ENCODE results near the gene HOXC12.

The HOXC12 gene

DNA sequence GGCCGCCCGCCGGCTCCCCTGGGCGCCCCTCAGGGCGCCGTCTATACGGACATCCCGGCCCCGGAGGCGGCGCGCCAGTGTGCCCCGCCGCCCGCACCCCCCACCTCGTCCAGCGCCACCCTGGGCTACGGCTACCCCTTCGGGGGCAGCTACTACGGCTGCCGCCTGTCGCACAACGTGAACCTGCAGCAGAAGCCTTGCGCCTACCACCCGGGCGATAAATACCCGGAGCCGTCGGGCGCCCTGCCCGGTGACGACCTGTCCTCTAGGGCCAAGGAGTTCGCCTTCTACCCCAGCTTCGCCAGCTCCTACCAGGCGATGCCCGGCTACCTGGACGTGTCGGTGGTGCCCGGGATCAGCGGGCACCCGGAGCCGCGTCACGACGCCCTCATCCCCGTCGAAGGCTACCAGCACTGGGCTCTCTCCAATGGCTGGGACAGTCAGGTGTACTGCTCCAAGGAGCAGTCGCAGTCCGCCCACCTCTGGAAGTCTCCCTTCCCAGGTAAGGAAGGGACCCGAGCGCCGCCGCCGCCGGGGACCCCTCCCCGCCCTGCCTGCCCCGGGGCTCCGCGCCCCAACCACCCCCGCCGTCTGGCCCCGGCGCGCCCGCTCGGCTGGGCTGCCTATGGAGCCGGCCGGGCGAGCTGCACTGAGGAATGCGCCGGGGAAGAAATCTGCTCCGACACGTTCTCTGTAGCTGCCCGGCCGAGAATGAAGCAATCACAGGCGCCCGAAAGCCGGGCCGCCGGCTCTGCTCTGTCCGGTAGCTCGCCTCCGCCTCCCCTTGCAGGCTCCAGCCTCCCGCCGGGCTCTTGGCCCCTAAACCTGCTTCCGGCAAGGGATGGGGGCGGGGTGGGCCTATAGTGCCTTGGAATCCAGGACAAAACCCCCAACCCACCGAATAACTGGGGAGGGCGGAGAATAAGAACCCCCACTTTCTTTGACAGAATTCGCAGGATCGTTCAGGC is 15.3 kb upstream of the HOXC12 start:
- peak; percentile 23; the same call in 1 of the 3 replicates for ATAC-seq
- TF ChIP-seq, protein P1, sequence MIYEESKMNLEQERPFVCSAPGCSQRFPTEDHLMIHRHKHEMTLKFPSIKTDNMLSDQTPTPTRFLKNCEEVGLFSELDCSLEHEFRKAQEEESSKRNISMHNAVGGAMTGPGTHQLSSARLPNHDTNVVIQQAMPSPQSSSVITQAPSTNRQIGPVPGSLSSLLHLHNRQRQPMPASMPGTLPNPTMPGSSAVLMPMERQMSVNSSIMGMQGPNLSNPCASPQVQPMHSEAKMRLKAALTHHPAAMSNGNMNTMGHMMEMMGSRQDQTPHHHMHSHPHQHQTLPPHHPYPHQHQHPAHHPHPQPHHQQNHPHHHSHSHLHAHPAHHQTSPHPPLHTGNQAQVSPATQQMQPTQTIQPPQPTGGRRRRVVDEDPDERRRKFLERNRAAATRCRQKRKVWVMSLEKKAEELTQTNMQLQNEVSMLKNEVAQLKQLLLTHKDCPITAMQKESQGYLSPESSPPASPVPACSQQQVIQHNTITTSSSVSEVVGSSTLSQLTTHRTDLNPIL (CRISPR knock-in tag; IDR thresholded peaks at IDR 0.05; ENCODE audit: low read depth) = no peak
- TF ChIP-seq SNAI2 (CRISPR knock-in tag; IDR thresholded peaks at IDR 0.05) = no peak
- TF ChIP-seq ZC3H10 (CRISPR knock-in tag; IDR thresholded peaks at IDR 0.05) = no peak
- no peak for TF ChIP-seq ZFP30 (CRISPR knock-in tag; IDR thresholded peaks at IDR 0.05)
- TF ChIP-seq CSDC2 (CRISPR knock-in tag; IDR thresholded peaks at IDR 0.05) = no peak
- no peak for TF ChIP-seq OSR1 (CRISPR knock-in tag; IDR thresholded peaks at IDR 0.05)
- no peak for TF ChIP-seq TOX (CRISPR knock-in tag; IDR thresholded peaks at IDR 0.05; ENCODE audit: borderline replicate concordance)
- TF ChIP-seq, protein P2, sequence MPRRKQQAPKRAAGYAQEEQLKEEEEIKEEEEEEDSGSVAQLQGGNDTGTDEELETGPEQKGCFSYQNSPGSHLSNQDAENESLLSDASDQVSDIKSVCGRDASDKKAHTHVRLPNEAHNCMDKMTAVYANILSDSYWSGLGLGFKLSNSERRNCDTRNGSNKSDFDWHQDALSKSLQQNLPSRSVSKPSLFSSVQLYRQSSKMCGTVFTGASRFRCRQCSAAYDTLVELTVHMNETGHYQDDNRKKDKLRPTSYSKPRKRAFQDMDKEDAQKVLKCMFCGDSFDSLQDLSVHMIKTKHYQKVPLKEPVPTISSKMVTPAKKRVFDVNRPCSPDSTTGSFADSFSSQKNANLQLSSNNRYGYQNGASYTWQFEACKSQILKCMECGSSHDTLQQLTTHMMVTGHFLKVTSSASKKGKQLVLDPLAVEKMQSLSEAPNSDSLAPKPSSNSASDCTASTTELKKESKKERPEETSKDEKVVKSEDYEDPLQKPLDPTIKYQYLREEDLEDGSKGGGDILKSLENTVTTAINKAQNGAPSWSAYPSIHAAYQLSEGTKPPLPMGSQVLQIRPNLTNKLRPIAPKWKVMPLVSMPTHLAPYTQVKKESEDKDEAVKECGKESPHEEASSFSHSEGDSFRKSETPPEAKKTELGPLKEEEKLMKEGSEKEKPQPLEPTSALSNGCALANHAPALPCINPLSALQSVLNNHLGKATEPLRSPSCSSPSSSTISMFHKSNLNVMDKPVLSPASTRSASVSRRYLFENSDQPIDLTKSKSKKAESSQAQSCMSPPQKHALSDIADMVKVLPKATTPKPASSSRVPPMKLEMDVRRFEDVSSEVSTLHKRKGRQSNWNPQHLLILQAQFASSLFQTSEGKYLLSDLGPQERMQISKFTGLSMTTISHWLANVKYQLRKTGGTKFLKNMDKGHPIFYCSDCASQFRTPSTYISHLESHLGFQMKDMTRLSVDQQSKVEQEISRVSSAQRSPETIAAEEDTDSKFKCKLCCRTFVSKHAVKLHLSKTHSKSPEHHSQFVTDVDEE (CRISPR knock-in tag; IDR thresholded peaks at IDR 0.05) = no peak
- no peak for TF ChIP-seq TCF4 (CRISPR knock-in tag; IDR thresholded peaks at IDR 0.05; ENCODE audit: borderline replicate concordance)

DNA sequence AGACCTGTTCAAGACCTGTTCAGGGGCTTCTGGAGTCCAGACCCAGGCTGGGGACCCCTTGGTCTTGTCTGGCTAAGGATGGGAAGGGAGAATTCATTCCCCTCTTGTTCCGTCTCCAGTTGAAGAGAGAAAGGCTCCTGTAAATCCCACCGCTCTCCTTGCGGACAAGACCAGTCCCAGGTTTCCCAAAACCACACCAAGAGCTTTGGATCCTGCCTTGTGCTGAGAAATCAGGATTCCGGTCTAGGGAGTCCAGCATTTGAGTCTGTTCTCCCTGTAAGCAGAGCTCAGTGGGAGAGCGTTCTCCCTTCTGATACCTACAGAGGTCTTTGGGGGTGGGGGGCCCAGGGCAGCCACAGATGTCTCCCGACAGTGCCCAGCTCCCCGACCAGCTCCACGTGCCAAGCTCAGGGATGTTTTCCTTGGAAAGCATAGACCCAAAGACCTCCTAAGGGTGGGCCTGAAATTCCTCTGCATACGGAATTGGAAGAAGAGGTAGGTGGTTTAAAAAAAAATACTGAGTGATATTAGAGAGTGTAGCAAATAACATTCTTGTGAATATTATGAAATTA is 14.2 kb upstream of the HOXC12 start:
- no peak for TF ChIP-seq ZFP30 (CRISPR knock-in tag; IDR thresholded peaks at IDR 0.05)
- no peak for TF ChIP-seq ARNTL (CRISPR knock-in tag; IDR thresholded peaks at IDR 0.05; ENCODE audit: borderline replicate concordance, low read depth)
- TF ChIP-seq OSR1 (CRISPR knock-in tag; IDR thresholded peaks at IDR 0.05) = no peak
- TF ChIP-seq, protein P3, sequence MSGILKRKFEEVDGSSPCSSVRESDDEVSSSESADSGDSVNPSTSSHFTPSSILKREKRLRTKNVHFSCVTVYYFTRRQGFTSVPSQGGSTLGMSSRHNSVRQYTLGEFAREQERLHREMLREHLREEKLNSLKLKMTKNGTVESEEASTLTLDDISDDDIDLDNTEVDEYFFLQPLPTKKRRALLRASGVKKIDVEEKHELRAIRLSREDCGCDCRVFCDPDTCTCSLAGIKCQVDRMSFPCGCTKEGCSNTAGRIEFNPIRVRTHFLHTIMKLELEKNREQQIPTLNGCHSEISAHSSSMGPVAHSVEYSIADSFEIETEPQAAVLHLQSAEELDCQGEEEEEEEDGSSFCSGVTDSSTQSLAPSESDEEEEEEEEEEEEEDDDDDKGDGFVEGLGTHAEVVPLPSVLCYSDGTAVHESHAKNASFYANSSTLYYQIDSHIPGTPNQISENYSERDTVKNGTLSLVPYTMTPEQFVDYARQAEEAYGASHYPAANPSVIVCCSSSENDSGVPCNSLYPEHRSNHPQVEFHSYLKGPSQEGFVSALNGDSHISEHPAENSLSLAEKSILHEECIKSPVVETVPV (CRISPR knock-in tag; IDR thresholded peaks at IDR 0.05) = no peak
- TF ChIP-seq ISL1 (CRISPR knock-in tag; IDR thresholded peaks at IDR 0.05) = no peak
- no peak for TF ChIP-seq PPARA (CRISPR knock-in tag; IDR thresholded peaks at IDR 0.05; ENCODE audit: borderline replicate concordance)
- no peak for TF ChIP-seq ZNF8 (CRISPR knock-in tag; IDR thresholded peaks at IDR 0.05)
- no peak for TF ChIP-seq ZNF565 (CRISPR knock-in tag; conservative IDR thresholded peaks at IDR 0.05; ENCODE audit: low read depth)
- TF ChIP-seq SNAI2 (CRISPR knock-in tag; IDR thresholded peaks at IDR 0.05) = no peak
- TF ChIP-seq TCF4 (CRISPR knock-in tag; IDR thresholded peaks at IDR 0.05; ENCODE audit: borderline replicate concordance) = no peak
- no peak for TF ChIP-seq TOX (CRISPR knock-in tag; IDR thresholded peaks at IDR 0.05; ENCODE audit: borderline replicate concordance)
- TF ChIP-seq ZNF70 (CRISPR knock-in tag; IDR thresholded peaks at IDR 0.05) = no peak
- no peak for ATAC-seq

DNA sequence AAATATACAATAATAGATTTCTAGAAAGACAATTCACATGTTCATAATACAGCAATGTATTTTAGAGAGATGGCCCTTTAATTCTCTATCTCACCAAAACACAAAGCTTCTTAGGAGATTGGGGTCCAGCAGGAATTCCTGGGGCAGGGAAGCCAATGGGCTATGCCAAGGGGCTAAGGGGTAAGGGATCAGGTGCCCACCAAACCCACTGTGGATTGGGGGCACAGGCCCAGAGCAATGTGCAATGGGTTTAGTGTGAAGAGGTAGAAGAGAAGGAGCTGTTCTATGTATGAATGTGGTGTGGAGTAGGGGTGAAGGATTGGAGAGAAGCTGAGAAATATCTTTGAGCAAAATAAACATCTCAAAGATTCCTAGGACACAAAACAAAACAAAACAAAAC is 13.5 kb upstream of the HOXC12 start:
- ATAC-seq = no peak
- TF ChIP-seq, protein P4, sequence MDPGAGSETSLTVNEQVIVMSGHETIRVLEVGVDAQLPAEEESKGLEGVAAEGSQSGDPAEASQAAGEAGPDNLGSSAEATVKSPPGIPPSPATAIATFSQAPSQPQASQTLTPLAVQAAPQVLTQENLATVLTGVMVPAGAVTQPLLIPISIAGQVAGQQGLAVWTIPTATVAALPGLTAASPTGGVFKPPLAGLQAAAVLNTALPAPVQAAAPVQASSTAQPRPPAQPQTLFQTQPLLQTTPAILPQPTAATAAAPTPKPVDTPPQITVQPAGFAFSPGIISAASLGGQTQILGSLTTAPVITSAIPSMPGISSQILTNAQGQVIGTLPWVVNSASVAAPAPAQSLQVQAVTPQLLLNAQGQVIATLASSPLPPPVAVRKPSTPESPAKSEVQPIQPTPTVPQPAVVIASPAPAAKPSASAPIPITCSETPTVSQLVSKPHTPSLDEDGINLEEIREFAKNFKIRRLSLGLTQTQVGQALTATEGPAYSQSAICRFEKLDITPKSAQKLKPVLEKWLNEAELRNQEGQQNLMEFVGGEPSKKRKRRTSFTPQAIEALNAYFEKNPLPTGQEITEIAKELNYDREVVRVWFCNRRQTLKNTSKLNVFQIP (CRISPR knock-in tag; IDR thresholded peaks at IDR 0.05; ENCODE audit: borderline replicate concordance, low read depth) = no peak
- TF ChIP-seq ZNF70 (CRISPR knock-in tag; IDR thresholded peaks at IDR 0.05) (no peak), GLIS3 (CRISPR knock-in tag; IDR thresholded peaks at IDR 0.05) (no peak), CSDC2 (CRISPR knock-in tag; IDR thresholded peaks at IDR 0.05) (no peak), ZC3H10 (CRISPR knock-in tag; IDR thresholded peaks at IDR 0.05) (no peak), TOX (CRISPR knock-in tag; IDR thresholded peaks at IDR 0.05; ENCODE audit: borderline replicate concordance) (no peak), PPARA (CRISPR knock-in tag; IDR thresholded peaks at IDR 0.05; ENCODE audit: borderline replicate concordance) (no peak)
- TF ChIP-seq, protein P2 (CRISPR knock-in tag; IDR thresholded peaks at IDR 0.05) = no peak
- TF ChIP-seq, protein P3 (CRISPR knock-in tag; IDR thresholded peaks at IDR 0.05) = no peak
